ENCODE data around the gene NBEA.
"Not testable (repeated sequence)": the region's sequence is repeated elsewhere in the genome, so short reads cannot be mapped to it uniquely, and the experiment has no call there.

The NBEA gene

DNA sequence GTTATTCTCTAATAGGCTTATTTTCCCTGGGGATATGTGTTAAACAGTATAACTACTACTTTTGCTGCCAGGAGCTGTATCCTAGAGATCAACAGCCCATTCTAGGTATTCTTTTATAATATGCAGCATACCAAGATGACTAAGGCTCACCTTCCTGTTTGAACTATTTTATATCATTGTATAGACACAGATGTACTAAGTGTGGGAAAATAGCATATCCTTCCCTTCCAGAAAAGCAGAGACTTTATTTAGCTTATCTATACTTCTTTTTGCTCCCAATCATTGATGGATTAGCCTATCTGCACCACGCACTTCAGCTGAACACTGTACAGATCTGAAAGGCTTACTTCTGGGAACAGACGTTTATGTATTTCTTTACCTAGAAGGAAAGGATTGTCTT, 451.8 kb downstream of the NBEA start:
- DNase-seq = no peak

DNA sequence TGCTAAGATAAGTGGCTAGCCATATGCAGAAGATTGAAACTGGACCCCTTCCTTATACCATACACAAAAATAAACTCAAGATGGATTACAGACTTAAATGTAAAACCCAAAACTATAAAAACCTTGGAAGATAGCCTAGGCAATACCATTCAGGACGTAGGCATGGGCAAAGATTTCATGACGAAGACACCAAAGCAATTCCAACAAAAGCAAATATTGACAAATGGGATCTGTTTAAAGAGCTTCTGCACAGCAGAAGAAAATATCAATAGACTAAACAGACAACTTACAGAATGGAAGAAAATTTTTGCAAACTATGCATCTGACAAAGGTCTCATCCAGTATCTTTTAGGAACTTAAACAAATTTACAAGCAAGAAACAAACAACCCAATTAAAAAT, 466.2 kb downstream of the NBEA start:
- not testable (repeated sequence) for DNase-seq

DNA sequence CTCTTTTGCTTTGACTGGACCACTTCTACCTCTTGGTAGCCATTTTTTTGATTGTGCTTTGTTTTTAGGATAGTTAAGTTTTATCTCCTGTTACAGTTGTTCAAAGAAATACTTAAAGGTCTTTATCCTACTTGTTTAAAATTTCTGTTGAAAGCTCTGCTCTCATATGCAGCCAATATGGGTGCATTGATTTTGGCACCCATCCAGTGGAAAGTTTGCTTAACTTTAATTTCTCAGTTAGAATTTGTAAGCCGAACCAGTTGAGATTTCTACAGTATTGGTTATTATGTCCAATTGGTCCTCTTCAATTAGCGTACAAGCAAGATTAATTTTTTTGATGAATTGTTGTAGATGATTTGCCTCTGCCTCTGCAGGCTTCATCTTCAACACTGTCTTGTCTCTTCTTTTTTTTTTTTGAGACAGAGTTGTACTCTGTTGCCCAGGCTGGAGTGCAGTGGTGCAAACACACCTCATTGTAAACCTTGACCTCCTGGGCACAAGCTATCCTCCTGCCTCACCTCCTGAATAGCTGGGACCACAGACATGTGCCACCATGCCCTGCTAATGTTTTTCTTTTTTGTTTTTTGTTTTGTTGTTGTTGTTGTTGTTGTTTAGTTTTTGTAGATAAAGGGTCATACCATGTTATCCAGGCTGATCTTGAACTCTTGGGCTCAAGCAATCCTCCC, 469.1 kb downstream of the NBEA start:
- no peak for DNase-seq

DNA sequence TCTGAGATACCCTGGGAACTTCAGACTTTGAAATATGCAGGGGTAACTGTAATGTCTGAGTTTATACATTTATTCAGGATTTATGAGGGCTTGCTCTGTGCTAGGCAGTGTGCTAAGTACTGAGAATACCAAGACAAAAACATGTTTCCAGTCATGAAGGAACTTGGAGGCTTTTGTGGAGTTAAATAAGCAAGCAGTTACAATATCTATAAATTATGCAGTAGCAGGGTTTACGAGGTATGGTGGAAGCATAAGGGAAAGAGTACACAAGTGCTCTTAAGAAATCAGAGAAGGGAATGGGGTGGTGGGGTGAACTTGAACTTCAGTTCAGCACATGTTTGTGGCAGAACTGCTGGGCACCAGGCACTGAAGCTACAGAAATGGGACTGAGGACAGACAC, 506.4 kb downstream of the NBEA start:
- peak in 1 of 2 experiments; percentile 19 for DNase-seq

DNA sequence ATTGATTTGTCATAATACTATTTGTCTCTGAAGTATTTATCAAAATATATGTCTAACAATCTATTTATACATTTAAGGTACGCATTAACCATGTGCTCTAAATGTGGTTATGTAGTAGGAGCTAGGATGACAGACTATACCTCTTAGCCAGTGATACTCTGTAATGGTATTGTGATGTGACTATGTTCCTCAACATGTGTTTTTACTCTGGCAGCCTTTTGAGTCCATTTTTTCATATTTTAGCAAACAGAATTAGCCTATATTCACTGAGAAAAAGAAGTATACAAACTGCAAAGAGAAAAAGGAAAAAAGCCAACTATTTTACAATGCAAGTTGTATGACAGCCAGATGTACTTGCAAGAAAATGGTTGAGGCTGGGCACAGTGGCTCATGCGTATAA, 507.8 kb downstream of the NBEA start:
- no peak for DNase-seq

DNA sequence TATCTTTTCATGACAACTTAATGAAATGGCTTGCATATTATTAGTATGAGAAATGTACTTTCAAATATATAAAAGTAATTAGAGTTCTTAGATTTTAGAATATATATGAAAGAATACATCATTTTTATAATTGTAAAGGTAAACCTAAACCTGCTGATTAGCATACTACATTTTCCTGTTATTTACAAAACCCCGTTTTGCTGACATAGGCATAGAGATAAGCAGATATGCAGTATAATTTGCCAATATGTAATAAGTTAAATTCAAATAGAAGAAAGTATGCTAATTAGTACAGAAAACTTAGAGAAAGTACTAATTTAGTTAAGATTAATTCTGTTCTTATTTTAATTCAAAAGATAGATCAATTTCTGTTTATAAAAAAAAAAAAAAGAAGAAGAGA, 513.0 kb downstream of the NBEA start:
- DNase-seq = no peak

DNA sequence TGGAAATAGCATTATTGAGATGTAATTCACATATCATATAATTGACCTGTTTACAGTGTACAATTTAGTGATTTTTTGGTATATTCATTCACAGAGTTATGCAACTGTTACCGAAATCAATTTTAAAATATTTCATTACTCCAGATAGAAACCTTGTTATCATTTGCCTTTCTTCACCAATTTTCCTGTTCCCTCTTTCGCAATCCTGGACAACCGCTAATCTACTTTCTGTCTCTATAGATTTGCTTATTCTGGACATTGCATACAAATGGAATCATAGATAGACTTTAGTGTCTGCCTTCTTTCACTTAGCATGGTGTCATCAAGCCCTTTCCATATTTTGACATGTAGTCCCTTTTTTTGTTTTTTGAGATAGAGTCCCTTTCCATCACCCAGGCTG, 515.2 kb downstream of the NBEA start:
- DNase-seq = no peak

DNA sequence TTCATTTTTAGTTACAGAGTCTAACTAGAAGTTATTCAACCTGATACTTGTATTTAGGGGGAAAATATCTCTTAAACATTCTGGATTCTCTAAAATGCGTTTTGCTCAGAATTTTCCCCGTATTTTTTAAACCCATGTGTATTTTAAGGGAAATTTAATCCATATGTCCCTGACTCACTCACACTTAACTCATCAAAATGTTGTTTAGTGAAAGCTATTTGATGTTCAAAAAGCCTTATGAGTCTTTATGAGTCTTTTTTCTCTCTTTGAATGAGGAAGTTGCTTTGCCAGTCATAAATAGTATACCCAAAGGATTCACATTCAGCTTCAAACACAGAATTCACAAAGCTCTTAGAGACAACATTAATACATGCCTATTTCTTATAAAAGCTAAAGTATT, 518.0 kb downstream of the NBEA start:
- no peak for DNase-seq

DNA sequence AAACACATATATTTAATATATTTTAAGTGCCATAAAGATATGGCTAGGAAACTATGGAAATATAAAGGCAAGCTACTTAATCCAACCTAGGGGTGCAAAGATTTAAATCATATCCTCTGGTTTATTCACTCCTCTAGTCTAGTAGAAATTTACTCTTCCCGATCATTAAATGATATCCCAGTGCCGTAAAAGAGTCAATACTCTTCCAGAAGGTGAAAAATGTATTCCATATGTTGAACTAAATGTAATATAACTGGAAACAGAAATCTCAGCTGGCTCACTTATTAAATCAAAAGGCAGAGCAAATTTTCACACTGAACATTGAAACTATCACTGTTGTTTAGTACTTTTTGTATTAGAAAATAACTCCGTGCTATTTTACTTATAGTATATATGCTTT, 523.3 kb downstream of the NBEA start:
- no peak for DNase-seq

DNA sequence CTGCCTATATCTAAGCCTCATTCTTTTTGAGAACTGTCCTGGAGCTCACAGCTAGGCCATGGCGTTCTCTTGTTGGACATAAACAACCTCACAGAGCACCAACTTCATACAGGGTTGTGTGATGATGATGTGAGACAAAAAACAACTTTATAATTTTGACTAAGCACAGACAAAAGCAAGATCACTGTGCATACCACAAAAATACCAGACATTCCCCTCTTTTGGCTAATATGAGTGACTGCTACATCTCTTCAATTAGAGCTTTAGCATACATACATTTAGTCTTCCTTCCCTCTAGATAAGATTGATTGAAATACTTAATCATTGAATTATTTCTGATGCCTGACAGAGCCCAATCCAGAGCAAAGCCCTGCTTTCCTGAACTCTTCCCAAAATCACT, 526.1 kb downstream of the NBEA start:
- no peak for DNase-seq

DNA sequence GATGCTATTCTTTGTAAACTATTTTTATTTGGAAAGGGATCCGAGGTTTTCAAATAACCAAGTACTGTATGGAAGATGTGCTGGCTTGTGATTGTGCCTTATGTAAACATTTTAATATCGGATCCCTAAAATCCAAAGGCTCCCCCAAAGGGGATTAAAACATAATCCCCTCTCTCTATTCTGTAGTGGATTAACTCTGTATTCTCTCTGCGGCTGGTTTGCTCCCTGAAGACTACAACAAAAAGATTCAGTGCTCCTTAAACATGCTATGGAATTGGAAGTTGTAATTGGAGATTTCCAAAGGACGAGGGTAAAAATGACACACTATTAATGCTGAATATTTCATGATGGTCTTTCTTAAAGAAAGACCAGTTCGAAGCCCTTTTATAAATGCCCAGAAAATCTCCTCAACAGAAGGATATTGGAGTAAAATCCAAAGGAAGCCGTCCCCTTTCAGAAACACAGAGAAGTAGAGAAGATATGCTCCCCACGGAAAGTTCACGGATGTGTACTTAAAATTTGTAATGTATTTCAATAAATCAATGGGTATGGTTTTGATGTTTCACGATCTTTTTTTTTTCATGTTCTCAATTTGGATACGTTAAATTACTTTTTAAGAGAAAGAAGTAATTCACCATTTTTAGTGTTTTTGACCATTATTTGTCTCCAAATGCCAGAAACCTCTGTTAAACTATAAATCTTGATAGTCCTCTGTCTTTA, 527.9 kb downstream of the NBEA start:
- peak; percentile 23 to 69 for DNase-seq

DNA sequence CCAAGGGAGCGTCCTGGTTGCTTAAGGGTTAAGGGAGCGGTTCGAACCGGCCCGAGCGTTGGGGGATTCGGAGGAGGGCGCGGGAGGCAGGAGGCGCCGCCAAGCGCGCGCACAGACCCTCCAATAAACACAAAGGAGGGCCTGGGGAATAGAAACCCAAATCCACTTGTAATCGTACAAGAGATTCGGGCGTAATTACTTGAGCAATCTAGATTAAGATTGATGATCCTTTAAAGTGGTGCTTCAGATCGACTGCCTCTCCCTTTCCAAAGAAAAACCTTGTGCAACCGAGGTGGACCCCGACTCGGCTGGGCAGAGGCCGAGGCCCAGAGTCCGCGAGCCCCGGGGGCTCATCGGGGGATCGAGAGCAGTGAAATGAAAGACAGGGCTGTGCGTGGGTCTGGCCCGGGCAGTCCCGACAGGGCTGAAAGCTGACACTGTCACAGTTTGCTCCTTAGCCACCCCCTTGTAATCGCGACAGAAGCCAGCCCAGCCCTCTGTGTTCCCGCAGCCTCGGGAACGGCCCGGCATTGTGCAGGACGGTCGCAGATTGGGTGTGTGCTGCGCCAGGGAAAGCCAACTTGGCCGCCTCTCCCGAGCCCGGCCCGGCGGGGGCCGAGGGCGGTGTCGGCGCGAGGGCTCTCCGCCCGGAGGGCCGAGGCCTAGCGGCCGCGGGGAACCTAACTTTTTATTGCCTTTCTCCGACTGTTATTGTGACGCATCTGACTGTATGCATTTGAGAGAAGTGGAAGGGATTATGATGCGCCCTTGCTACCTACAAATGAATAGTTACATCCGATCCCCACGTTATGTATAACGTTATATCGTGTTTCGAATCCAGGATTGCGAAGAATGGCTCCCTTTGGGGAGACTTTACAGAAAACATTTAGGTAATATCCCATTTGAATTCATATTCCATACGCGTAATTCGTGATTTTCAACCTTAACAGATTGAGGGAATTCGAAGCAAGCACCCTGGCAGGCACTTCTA, 528.9 kb downstream of the NBEA start:
- DNase-seq = peak; percentile 78 to 90

DNA sequence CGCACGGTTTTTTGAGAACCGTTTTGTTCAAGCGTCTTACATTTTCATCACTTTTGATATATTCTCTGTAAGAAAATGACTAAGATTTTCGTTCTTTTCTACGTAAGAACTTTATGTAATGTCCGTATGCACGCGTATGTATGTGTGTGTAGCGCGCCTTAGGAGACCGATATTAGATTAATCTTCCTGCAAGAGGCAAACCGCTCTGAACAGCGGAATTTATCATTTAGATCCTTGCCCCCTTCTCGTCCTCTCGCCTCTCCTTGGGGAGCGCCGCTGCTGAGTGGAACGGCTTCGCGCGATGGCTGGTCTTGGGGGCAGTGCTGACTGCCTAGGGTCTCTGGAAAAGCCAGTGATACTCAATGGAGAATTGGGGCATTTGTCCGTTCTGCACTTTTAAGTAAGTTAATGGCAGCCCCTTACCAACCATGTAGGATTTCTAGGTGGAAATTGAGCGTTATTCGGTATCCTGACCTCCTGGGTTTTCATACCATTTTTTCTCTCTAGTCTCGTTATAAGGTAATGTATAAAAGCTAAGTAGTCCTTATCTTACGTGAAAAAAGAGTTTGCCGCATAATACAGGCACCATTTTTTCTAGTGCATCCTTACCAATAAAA, 529.7 kb downstream of the NBEA start:
- DNase-seq = no peak

DNA sequence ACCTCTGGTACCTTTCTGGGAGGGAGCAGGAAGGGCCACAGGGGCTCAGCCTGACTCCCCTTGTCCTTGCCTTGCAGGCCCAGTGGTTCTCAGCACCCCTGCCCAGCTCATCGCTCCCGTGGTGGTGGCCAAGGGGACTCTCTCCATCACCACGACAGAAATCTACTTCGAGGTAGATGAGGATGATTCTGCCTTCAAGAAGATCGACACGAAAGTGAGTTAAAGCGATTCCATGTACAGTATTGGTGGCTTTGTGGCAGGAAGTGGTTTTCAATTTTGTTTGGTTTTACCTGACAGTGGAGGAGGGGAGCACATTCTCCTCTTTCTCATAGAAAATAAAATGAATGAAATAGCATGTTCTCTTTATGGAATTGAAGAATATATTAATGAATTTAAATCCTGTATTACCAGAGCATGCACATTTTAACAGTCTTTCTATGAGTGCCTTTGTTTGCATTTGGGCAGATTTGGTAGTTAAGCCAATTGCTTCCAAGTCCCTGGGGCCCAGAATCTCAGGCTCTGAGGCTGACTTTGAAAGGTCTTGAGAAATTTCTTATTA, 530.3 kb downstream of the NBEA start:
- no peak for DNase-seq

DNA sequence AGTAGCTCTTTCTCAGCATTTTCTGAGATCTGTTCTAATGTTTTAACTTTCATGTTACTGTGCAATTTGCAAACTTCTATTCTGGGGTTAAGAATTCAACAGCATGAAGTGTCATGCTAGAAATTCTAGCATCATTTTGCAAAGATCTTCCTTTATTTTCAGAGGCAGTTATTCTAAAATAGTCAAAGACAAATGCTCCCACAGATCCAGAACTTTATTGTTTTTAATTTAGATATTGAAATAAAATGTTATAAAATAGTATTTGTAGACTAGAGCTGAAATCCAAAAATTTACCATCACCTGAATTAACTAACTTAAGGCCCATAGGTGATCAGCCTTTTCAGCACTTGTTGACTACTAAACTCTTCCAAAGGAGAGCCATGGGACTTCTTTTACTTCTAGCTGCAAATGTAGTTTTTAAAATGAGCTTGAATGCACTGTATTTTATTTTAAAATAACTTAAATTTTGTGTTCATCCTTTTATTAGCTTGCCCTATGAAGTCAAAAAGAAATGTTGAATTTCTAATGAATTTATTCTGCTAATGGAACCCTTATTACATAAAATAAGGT, 531.2 kb downstream of the NBEA start:
- no peak for DNase-seq

DNA sequence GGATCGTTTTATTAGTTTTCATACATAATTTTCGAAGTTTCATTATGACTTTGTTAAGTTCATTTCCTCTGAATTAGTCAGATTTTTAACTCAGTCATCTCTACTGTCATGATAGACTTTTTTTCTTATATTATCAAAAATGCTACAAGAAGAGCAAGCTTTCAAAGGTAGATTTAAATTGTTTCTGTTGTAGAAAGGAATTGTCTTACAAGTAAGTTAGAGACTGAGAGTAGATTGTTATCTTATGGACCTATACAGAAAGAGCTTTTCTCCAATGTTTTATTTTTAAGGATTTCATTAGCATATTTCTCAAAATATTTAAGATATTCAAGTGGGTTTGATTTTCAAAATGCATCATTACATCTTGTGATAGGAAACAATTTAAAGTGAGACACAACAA, 531.7 kb downstream of the NBEA start:
- DNase-seq = no peak

DNA sequence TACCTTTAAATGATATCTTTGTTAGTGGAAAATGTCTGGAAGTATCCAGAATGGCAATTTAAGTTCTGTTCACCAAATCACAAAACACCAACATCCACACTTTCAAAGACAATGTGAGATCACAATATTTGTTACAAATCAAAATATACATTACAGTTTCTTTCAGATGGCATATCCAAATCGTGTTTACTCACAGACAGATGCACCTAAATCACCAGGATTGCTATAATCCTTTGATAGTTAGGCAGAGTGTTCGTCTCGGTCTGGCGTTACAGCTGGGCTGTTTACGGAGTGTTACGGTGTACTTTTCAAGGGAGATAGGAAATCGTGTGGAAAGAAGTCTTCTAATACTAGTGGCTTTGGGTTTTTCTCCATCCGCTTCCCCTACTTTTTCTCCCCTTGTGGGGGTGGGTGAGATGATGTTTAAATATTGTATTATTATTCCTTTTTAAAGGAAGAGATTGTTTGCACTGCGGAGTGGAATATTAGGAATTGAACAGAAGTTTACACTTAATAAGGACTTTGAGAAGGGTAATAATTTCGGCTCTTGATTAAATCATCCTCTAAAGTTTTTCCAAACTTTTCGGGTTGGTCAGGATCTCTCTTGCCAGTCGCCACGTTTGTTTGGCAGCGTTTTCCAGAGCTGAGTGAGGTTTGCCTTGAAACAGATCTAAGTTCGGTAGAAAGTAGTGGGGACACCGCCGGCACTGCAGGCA, 532.6 kb downstream of the NBEA start:
- peak; percentile 33 to 64 for DNase-seq

DNA sequence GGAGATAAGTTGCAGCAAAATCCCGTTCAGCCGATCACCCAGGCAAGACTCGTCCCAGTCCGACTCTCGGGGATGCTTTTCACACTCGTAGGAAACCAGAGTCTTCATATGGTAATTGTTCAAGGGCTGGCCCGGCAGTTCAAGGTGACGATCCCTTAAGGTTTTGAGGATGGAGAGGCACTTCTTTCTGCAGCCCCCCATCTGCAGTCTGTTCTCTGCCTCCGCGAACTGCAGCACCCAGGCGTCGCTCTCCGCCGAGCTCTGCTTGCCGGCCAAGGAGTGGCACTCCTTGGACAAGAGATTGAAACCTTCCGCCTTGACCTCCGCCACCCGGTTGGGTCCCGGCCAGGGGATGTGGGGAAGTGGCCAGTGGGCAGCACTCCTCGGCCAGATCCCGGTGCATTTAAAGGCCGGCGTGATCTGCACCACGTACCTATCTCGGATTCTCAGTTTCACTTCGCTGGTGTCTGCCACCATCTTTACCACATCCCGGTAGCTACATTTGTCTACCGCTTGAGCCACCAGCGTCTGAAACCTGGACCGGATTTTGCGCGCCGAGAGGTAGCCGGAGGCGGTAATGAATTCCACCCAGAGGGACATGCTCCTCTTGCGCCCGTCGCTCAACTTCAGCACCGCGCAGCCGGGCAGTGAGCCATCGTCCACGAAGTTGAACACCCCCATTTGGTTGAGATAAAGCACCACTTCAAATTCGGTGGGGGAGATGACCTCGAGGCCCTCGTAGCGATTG, 533.3 kb downstream of the NBEA start:
- peak; percentile 31 to 53 for DNase-seq

DNA sequence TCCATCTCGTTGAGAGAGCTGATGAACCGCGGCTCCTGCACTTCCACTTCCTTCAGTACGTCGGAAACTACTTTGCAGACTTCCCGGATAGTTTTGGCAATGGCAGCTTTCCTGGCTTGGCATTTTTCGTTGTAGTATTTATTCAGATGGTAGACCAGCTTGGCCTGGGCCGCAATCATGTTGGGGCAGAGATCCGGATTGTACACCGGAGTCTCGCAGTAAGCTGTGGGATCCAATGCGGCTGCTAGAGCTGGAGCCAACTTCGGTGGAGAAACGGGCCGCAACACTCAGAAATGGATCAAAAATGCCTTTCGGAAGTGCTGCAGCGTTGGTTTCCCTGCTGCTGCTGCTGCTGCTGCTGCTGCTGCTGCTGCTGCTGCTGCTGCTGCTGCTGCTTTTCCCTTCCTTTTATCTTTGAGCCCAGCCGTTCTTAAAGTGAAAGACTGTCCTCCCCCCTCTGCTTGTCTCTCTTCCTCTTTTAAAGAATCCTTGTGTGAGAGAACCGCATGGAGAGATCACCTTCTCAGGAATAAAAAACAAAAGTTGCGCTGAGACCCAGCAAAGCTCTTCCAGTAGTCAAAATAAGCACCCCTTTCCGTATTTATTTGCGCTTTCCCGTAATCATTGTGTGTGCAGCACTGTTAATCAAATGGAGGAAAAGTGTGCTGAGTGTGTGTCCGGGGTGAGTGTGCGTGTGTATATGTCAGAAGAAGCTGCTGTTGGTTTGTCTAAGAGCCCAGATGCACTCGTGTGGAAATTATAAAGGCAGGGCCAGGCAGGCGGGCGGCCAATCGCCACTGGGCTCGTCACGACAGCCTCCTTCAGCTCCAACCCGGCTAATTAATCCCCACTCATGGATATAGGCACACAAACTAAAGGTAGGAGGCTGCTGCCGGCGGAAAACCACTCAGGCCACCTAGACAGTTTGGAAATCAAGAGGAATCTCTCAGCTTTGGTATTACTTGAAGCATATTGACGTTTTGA, 534.2 kb downstream of the NBEA start, which contains the start of gene MAB21L1:
TSS of gene MAB21L1 (minus strand) at position 730 of the 984 bp plus-strand sequence. CDS start at position 179, 551 bp downstream.
- DNase-seq = peak; percentile 63 to 89
